NT2/D1 (cell line): ENCODE measurements around the gene PBXIP1.

Source experiments
- SUZ12 ChIP-seq: IDR thresholded peaks from 2 replicates; pipeline ENCODE4 v1.6.1; 2011; ENCODE audit not compliant: insufficient read length, insufficient read depth; ENCODE audit errors: extremely low read depth
- YY1 ChIP-seq: IDR thresholded peaks from 2 replicates; pipeline ENCODE4 v1.6.1; 2011; ENCODE audit not compliant: insufficient read length, insufficient read depth
- ZNF274 ChIP-seq: IDR thresholded peaks from 2 replicates; pipeline ENCODE4 v1.6.1; 2011; ENCODE audit warnings: mild to moderate bottlenecking, low read depth, low read length

DNA sequence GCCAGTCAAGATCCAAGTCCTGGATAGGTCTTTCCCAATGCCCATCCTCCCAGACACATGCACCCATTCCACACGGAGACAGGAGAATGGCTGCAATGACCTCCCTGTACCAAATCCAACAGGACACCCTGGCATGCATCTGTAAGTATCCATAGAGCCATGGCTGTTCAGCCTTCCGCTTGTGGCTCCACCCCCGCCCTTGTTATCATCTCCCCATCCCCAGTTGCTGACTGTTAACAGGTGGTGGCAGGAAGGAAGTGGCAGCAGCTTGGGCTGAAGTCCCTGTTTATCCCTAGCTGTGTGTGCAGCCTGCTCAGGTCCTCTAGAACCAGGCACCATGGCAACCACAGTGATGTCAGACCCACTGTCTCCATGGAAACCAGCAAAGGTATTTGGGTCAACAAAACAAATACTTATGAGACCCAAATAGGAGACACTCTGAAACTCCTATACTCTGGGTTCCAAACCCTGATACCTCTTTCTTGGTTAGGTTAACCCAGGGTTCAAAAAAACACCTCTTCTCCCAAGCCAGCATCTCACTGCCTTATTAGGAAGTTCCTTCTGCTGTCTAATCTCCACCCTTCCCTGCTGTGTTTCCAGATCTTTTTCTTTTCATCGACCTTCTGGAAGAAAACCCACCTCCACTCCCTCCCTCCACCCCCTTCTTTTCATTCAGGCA lies 721 bp downstream of the PBXIP1 start:
- no peak for TF ChIP-seq ZNF274
- TF ChIP-seq YY1, result no peak
- TF ChIP-seq SUZ12, result no peak
